SJSA1 (cell line): ENCODE results near the gene CALML5. TPM values are rescaled to one million over a fixed set of nuclear protein-coding genes. Genes with fewer than 3 reads are reported as not detected.

Experiments
- DNase-seq, 2 experiments: peaks; one replicate each; pipeline ENCODE4 v3.0.0-alpha.2; 2015 to 2020; ENCODE audit warnings: low spot score in 2 of 2, low read depth in 1 of 2
- H3K27ac ChIP-seq: fragments of 250-450 bp; sonication (Bioruptor Pico); 2 replicates; pipeline ENCODE4 v1.5.1; 2020; ENCODE audit warnings: mild to moderate bottlenecking, moderate library complexity
- H3K27me3 ChIP-seq: fragments of 250-450 bp; sonication (Bioruptor Pico); replicated peaks from 2 replicates; pipeline ENCODE4 v1.5.1; 2020; ENCODE audit warnings: mild to moderate bottlenecking, moderate library complexity
- H3K36me3 ChIP-seq: fragments of 250-450 bp; sonication (Bioruptor Pico); 2 replicates; pipeline ENCODE4 v1.5.1; 2020; ENCODE audit warnings: mild to moderate bottlenecking
- H3K4me1 ChIP-seq: fragments of 250-450 bp; sonication (Bioruptor Pico); replicated peaks from 2 replicates; pipeline ENCODE4 v1.6.1; 2021; ENCODE audit warnings: mild to moderate bottlenecking
- H3K4me3 ChIP-seq: fragments of 250-450 bp; sonication (Bioruptor Pico); 2 replicates; pipeline ENCODE4 v1.5.1; 2020; ENCODE audit warnings: mild to moderate bottlenecking
- H3K9me3 ChIP-seq: fragments of 250-450 bp; sonication (Bioruptor Pico); replicated peaks from 2 replicates; pipeline ENCODE4 v1.5.1; 2020; ENCODE audit warnings: mild to moderate bottlenecking
- total RNA-seq: library from RNA; depleted of rRNA; stranded (reverse); fragments of >200 nt; shearing (Covaris generic); gene quantifications from 2 replicates; pipeline ENCODE4 v1.2.3, GENCODE V29; 2014

CALML5 gene
- total RNA-seq, 1 experiment from 2014 or later, result not detected

GRCh38 chr10:5469353-5470061 is 29.9 kb downstream of the CALML5 start:
- H3K27me3 ChIP-seq, result no peaks in the 10 kb centered on the region

DNA sequence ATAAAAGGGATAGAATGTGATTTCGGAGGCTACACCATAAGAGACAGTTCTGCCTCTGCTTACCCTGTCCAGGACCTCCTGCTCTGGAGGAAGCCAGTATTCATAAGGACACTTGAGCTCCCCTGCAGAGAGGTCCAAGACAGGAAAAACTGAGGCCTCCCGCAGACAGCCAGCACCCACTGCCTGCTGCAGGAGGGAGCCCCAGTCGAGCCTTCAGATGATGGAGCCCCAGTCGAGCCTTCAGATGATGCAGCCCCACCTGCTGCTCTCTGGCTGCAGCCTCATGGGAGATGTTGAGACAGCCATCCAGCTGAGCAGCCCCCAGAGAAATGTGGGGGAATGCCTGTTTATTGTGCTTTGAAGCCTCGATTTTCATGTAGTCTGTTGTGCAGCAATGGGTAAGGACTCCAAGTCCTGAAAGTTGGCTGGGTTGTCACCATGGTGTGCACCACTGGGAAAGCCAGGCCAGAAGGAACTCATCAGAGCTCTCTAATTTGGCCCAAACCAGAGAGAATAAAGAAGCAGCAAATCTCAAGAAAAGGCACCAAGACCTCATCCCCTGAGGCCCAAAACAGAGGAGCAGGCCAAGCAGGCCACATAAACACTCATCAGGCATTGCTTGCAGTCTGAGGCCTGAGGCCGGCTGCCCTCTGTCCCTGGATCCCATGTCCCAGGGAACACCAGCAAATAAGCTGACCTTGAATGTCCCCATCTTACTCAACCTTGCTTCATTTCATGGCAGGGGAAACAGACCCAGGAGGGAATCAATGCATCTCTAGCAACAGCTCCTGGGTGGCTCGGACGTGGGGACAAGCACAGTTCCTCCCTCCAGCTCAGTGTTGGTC is 30.9 kb downstream of the CALML5 start:
- Histone ChIP-seq H3K27me3 (no peaks in the 10 kb centered on the region), H3K36me3 (no peaks in the 10 kb centered on the region), H3K27ac (no peak overlapping the region), H3K4me1 (no peaks in the 10 kb centered on the region), H3K9me3 (peaks cover 5% of the 10 kb centered on the region; the same call in 1 of the 2 replicates), H3K4me3 (no peak overlapping the region)
- no peak for DNase-seq

More at GRCh38 chr10:5469353-5470061, 29.9 kb downstream of the CALML5 start:
- H3K4me3 ChIP-seq, result no peak overlapping the region
- H3K4me1 ChIP-seq, result no peaks in the 10 kb centered on the region
- peak in 1 of 2 experiments; percentile 29 for DNase-seq
- no peak overlapping the region for H3K27ac ChIP-seq
- peaks cover 5% of the 10 kb centered on the region; the same call in 1 of the 2 replicates for H3K9me3 ChIP-seq
- no peaks in the 10 kb centered on the region for H3K36me3 ChIP-seq

- H3K4me1 ChIP-seq, result no peaks in the 10 kb centered on the region
- no peak for DNase-seq
- H3K9me3 ChIP-seq, result peaks cover 5% of the 10 kb centered on the region; the same call in 1 of the 2 replicates
- no peaks in the 10 kb centered on the region for H3K36me3 ChIP-seq
- H3K4me3 ChIP-seq, result no peak overlapping the region
- no peaks in the 10 kb centered on the region for H3K27me3 ChIP-seq
- H3K27ac ChIP-seq, result no peak overlapping the region
These were observed 31.6 kb downstream of the CALML5 start for GRCh38 chr10:5467634-5468255.

GRCh38 chr10:5467207-5467535 is 32.2 kb downstream of the CALML5 start:
- peaks cover 5% of the 10 kb centered on the region; the same call in 1 of the 2 replicates for H3K9me3 ChIP-seq
- no peak for DNase-seq

GRCh38 chr10:5466451-5467206 is 32.7 kb downstream of the CALML5 start:
- H3K4me3 ChIP-seq, result no peak overlapping the region
- H3K27me3 ChIP-seq, result no peaks in the 10 kb centered on the region
- no peaks in the 10 kb centered on the region for H3K4me1 ChIP-seq
- H3K36me3 ChIP-seq, result 0 out of 2 replicates have a peak, but pooled peaks cover under 1% of the 10 kb centered on the region
- H3K27ac ChIP-seq, result no peak overlapping the region
- DNase-seq, result no peak
- peaks cover 5% of the 10 kb centered on the region; the same call in 1 of the 2 replicates for H3K9me3 ChIP-seq

More at GRCh38 chr10:5467207-5467535, 32.2 kb downstream of the CALML5 start:
- H3K4me1 ChIP-seq, result no peaks in the 10 kb centered on the region
- no peaks in the 10 kb centered on the region for H3K27me3 ChIP-seq
- no peak overlapping the region for H3K4me3 ChIP-seq
- H3K36me3 ChIP-seq, result no peaks in the 10 kb centered on the region
- H3K27ac ChIP-seq, result no peak overlapping the region

DNA sequence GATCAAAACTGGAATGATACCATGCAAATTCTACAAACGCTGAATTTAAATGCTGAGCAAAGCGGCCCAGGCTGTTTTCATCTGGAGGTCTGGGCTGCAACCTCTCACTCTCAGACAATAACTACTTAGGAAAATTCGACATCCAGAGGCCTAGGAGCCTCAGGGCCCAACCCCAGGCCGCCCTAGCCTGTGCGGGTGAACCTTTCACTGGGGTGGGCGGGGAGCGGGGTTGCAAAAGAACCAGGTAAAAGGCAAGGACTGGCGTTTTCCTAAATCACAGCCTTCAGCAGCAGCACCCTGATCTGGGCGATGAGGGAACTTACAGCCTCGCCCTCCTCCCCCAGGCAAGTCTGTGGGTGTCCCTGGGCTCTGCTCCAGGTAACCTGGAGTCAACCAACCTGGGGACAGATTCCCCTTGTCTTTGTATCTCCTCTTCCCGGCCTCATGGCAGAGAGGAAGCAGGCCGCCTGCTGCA is 33.4 kb downstream of the CALML5 start:
- Histone ChIP-seq H3K27ac (no peak overlapping the region), H3K27me3 (no peaks in the 10 kb centered on the region)

GRCh38 chr10:5464546-5464945 is 34.8 kb downstream of the CALML5 start:
- Histone ChIP-seq H3K4me1 (no peaks in the 10 kb centered on the region), H3K27ac (no peak overlapping the region), H3K27me3 (no peaks in the 10 kb centered on the region), H3K4me3 (no peak overlapping the region), H3K36me3 (peaks cover 21% of the 10 kb centered on the region), H3K9me3 (peaks cover 5% of the 10 kb centered on the region; the same call in 1 of the 2 replicates)
- DNase-seq, result no peak

More for the DNA sequence above, 33.4 kb downstream of the CALML5 start:
- DNase-seq, result no peak
- Histone ChIP-seq H3K36me3 (peaks cover 7% of the 10 kb centered on the region; the same call in 1 of the 2 replicates), H3K4me3 (no peak overlapping the region), H3K4me1 (no peaks in the 10 kb centered on the region), H3K9me3 (peaks cover 5% of the 10 kb centered on the region; the same call in 1 of the 2 replicates)

- H3K9me3 ChIP-seq, result no peaks in the 10 kb centered on the region; the same call in 1 of the 2 replicates
- peaks cover 34% of the 10 kb centered on the region for H3K36me3 ChIP-seq
- no peak overlapping the region for H3K4me3 ChIP-seq
- H3K27me3 ChIP-seq, result no peaks in the 10 kb centered on the region
- no peaks in the 10 kb centered on the region for H3K4me1 ChIP-seq
- H3K27ac ChIP-seq, result no peak overlapping the region
- no peak for DNase-seq
These were observed 36.5 kb downstream of the CALML5 start for GRCh38 chr10:5462841-5463293.

DNA sequence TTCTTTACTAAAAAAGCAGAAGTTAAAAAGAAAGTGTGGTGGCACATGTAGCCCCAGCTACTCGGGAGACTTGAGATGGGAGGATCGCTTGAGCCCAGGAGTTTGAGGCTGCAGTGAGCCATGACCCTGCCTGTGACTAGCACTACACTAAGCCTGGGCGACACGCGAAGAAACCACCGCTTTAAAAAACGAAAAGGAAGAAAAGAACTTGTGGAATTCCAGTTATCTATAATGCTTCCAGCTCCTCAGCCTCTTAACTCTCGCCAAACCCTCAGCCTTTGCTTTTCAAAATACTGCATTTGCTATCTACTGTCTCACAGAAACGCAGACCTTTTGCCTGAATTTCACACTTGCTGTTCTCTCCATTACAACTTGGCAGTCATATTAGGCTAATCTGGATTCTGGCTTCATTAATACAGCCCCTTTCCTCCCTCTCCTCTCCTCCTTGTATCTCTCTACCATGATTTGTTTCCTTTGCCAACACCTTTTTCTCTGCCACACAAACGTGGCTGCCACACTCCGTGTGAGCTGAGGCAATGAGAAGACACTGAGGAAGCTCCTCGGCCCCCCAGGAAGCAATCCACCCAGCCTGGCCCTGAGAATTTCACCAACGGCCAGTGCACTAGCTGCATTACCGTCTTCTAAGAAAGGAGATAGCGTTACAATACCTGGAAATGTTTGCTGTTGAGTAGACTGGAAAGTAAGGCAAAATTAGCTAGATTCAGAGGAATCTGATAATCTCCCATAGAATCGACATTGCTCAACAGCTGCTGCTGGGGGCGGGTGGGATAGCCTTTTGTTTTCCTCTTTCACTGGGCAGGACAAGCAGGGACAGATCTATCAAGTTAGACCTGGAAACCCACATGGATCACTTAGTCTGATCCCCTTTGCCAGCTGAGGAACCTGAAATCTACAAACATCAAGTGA is 37.2 kb downstream of the CALML5 start:
- H3K36me3 ChIP-seq, result peaks cover 41% of the 10 kb centered on the region
- no peaks in the 10 kb centered on the region for H3K9me3 ChIP-seq
- no peak overlapping the region for H3K4me3 ChIP-seq
- no peak for DNase-seq
- no peak overlapping the region for H3K27ac ChIP-seq
- H3K27me3 ChIP-seq, result no peaks in the 10 kb centered on the region
- no peaks in the 10 kb centered on the region for H3K4me1 ChIP-seq

DNA sequence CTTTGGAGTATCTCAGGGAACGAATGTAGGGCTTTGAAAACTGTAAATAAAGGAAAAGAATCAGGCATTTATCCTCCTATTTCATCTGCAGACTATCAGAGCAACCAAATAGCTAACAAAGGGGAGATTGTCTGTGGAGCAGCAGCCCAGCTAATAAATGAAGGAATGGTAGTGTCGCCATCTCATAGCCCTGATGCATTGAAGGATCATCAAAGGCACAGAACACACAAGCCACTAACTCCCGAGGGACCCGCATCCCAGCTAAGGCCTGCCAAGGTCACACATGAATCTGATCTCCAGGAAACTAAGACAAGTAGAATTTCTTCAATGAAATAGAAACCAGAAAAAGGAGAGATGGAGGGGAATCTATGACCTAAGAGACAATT is 38.2 kb downstream of the CALML5 start:
- Histone ChIP-seq H3K9me3 (no peaks in the 10 kb centered on the region), H3K27ac (no peak overlapping the region), H3K36me3 (peaks cover 50% of the 10 kb centered on the region), H3K4me3 (no peak overlapping the region), H3K27me3 (no peaks in the 10 kb centered on the region), H3K4me1 (no peaks in the 10 kb centered on the region)
- no peak for DNase-seq

GRCh38 chr10:5460468-5461202 is 38.7 kb downstream of the CALML5 start:
- no peaks in the 10 kb centered on the region for H3K9me3 ChIP-seq
- H3K4me3 ChIP-seq, result no peak overlapping the region
- no peaks in the 10 kb centered on the region for H3K27me3 ChIP-seq
- peaks cover 56% of the 10 kb centered on the region for H3K36me3 ChIP-seq
- no peaks in the 10 kb centered on the region for H3K4me1 ChIP-seq
- DNase-seq, result no peak
- no peak overlapping the region for H3K27ac ChIP-seq
